GM13977 (cell line): ENCODE measurements around the gene TSKS.

Experiments used
- DNase-seq: peaks from one replicate; pipeline ENCODE4 v3.0.0; 2012; ENCODE audit warnings: low spot score
- CTCF ChIP-seq: IDR thresholded peaks from 2 replicates; pipeline ENCODE4 v1.5.1; 2012; ENCODE audit warnings: mild to moderate bottlenecking, control low read depth; ENCODE audit not compliant: insufficient read depth; ENCODE audit errors: extremely low read depth, missing control alignments
- in situ Hi-C: fragments of 300-500 bp; cut with MboI; formaldehyde crosslinking; loops from one replicate; pipeline ENCODE4 v1.12.0; 2022; ENCODE audit warnings: low sequenced_read_pairs, low pct_unique_long_range_greater_than_20kb, mixed read lengths, inconsistent platforms; ENCODE audit not compliant: unreplicated experiment

The TSKS gene, protein sequence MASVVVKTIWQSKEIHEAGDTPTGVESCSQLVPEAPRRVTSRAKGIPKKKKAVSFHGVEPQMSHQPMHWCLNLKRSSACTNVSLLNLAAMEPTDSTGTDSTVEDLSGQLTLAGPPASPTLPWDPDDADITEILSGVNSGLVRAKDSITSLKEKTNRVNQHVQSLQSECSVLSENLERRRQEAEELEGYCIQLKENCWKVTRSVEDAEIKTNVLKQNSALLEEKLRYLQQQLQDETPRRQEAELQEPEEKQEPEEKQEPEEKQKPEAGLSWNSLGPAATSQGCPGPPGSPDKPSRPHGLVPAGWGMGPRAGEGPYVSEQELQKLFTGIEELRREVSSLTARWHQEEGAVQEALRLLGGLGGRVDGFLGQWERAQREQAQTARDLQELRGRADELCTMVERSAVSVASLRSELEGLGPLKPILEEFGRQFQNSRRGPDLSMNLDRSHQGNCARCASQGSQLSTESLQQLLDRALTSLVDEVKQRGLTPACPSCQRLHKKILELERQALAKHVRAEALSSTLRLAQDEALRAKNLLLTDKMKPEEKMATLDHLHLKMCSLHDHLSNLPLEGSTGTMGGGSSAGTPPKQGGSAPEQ

GRCh38 chr19:49763230-49763629 is at the start of gene TSKS:
Gene TSKS, minus strand, starts transcription at chr19:49763306. Its CDS starts 59 bp downstream, at chr19:49763247.
- in situ Hi-C loops: no loop called here
- no peak for DNase-seq
- TF ChIP-seq CTCF: no peak

- TF ChIP-seq CTCF: no peak
- in situ Hi-C loops: no loop called here
- no peak for DNase-seq
Measured at GRCh38 chr19:49812452-49812996, 49.4 kb upstream of the TSKS start.

GRCh38 chr19:49811328-49811727 is 48.2 kb upstream of the TSKS start:
- no peak for DNase-seq
- in situ Hi-C loops: no loop called here
- TF ChIP-seq CTCF: no peak

GRCh38 chr19:49809941-49810389 is 46.9 kb upstream of the TSKS start:
- no peak for TF ChIP-seq CTCF
- in situ Hi-C loops: no loop called here
- DNase-seq: no peak

DNA sequence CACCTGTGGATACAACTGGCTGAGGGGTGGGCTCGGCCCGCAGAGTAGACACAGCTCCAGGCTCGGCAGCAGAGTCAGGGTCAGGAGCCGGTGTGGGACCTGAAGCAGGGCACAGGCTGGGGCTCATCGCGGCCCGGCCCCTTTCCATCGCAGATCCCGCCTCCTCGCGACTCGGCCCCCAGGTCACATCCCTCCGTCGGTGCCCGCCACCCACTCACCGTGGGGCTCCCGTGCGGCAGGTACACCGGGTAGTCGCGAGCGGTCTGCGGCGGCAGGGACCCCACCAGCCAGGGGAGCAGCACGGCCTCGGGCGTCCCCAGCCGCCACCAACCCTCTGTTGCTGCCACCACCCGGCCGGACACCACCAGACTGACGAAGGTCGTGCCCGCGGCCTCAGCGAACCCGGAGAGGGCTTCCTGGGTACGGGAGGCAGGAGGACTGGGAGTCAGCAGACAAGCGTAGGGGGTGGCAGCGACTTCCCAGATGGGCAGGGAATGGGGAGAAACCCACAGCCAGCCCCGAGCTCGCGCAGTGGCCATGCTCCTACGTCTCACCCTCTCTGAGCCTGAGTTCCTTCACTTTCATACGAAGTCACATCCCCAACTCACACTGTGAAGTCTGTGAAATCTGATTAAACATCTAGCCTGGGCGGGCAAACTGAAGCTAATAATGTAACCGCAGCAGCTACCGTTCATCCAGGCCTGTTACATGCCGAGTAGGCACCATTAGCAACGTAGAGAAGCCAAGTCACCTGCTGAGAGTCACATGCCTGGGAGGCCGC is 46.2 kb upstream of the TSKS start:
- DNase-seq: no peak
- TF ChIP-seq CTCF: peak; percentile 35
- in situ Hi-C loops: no loop called here

DNA sequence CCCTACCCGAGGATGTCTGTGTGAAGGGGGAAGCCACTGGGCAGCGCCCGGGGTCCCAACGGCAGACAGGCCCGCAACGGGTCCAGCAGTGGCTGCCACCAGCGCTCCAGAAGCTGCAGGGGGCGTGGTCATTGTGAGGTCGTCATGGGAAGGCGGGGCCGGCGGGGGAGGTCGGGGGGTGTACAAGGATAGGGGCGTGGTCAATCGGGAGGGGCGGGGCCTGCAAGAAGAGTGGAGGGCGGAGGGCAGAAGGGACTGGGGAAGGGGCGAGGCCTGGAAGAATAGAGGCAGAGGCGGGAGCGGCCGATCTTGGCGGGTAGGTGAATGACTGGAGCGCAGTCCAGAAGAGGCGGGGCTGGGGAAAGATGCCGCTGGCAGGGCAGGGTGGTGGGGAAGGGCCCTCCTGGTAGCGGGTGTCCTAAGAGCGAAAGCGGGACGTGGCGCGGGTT is 45.6 kb upstream of the TSKS start:
- in situ Hi-C loops: no loop called here
- no peak for TF ChIP-seq CTCF
- peak; percentile 95 for DNase-seq
